ENCODE results near the gene FSD1.

The FSD1 gene

DNA sequence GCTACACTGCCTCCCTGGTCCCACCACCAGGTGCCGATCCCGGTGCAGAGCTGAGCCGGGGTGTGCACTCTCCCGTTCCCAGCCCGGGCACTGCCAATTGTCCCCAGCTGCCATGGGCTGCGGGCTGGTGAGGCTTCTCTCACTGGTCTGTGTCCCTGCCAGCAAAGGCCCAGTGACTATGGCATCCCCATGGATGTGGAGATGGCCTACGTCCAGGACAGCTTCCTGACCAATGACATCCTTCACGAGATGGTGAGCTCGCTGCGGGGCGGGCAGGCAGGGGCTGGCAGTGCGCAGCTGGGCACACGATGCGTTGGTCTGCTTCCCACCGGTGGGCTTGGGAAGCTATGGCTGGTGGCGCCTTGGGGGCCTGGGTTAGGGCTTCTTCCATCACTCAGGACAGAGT lies 53.5 kb downstream of the FSD1 start:
- H3K27ac ChIP-seq (ENCODE audit: low read depth, low read length, poor library complexity, severe bottlenecking): no peak overlapping the region
- peaks cover 41% of the 10 kb centered on the region for H3K36me3 ChIP-seq (ENCODE audit: insufficient read depth, low read length)
- H3K27me3 ChIP-seq (ENCODE audit: insufficient read depth, low read length): no peaks in the 10 kb centered on the region
- no peaks in the 10 kb centered on the region for H3K9me2 ChIP-seq (ENCODE audit: low read depth, low read length)
- H3K9me3 ChIP-seq (ENCODE audit: low read length): no peaks in the 10 kb centered on the region
- H3K4me3 ChIP-seq (ENCODE audit: low read depth, low read length, poor library complexity, severe bottlenecking): no peak overlapping the region
- H3K9ac ChIP-seq (ENCODE audit: low read length): no peak overlapping the region
- H2AFZ ChIP-seq (ENCODE audit: low read length): no peak overlapping the region
- H3F3A ChIP-seq (ENCODE audit: insufficient read depth, low read length): no peaks in the 10 kb centered on the region
- H3K79me2 ChIP-seq (ENCODE audit: insufficient read depth, low read length): no peaks in the 10 kb centered on the region
- H4K20me1 ChIP-seq (ENCODE audit: insufficient read depth, low read length): no peaks in the 10 kb centered on the region
- no peaks in the 10 kb centered on the region for H3K4me1 ChIP-seq (ENCODE audit: insufficient read depth, low read length, severe bottlenecking)
- no peak for TF ChIP-seq EZH2 (IDR thresholded peaks at IDR 0.05; ENCODE audit: borderline replicate concordance, low read length)
- TF ChIP-seq, protein P1, sequence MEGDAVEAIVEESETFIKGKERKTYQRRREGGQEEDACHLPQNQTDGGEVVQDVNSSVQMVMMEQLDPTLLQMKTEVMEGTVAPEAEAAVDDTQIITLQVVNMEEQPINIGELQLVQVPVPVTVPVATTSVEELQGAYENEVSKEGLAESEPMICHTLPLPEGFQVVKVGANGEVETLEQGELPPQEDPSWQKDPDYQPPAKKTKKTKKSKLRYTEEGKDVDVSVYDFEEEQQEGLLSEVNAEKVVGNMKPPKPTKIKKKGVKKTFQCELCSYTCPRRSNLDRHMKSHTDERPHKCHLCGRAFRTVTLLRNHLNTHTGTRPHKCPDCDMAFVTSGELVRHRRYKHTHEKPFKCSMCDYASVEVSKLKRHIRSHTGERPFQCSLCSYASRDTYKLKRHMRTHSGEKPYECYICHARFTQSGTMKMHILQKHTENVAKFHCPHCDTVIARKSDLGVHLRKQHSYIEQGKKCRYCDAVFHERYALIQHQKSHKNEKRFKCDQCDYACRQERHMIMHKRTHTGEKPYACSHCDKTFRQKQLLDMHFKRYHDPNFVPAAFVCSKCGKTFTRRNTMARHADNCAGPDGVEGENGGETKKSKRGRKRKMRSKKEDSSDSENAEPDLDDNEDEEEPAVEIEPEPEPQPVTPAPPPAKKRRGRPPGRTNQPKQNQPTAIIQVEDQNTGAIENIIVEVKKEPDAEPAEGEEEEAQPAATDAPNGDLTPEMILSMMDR (IDR thresholded peaks at IDR 0.05; ENCODE audit: low read length): no peak
- H3K4me2 ChIP-seq (ENCODE audit: low read length): no peak overlapping the region

DNA sequence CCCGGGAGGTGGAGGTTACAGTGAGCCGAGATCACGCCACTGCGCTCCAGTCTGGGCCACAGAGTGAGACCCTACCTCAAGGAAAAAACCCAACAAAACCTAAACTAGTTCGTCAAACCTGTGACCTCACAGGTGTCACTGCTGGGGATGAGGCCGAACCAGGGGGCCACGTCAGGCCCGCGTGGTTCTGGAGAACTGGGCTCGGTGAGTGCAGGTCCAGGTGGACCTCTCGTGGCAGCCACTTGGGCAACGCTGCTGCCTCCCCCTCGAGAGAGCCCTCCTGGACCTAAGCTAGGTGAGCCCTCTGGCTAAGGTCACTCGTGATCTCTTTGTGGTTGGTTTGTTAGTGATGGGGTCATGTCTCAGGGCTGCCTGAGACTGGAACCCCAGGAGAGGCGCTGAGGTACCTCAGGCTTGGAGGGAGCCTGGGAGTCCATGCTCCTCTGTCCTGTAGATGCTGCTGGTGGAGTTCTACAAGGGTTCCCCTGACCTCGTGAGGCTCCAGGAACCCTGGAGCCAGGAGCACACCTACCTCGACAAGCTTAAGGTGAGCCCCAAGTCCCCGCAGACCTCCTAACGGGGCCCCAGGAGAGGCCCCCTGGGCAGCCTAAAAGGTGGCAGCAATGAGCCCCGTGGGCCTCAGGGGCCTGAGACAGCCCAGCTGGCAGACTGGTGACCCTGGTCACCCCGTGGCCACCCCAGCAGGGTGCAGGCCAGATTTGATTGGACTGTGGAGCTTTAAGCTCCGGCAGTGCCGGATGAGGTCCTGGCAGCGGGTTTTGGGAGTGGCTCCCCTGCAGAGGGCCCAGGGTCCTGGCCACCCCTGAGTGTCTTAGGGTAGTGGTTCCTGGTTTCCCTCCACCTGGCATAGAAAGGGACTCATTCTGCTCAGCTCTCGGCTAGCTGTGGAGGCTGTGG lies 54.6 kb downstream of the FSD1 start:
- H3K9me3 ChIP-seq (ENCODE audit: low read length): no peaks in the 10 kb centered on the region
- H3K4me3 ChIP-seq (ENCODE audit: low read depth, low read length, poor library complexity, severe bottlenecking): no peak overlapping the region
- no peaks in the 10 kb centered on the region for H3K4me1 ChIP-seq (ENCODE audit: insufficient read depth, low read length, severe bottlenecking)
- H3F3A ChIP-seq (ENCODE audit: insufficient read depth, low read length): no peaks in the 10 kb centered on the region
- no peak overlapping the region for H3K27ac ChIP-seq (ENCODE audit: low read depth, low read length, poor library complexity, severe bottlenecking)
- H3K4me2 ChIP-seq (ENCODE audit: low read length): no peak overlapping the region
- no peaks in the 10 kb centered on the region for H3K9me2 ChIP-seq (ENCODE audit: low read depth, low read length)
- no peaks in the 10 kb centered on the region for H4K20me1 ChIP-seq (ENCODE audit: insufficient read depth, low read length)
- H3K36me3 ChIP-seq (ENCODE audit: insufficient read depth, low read length): peaks cover 47% of the 10 kb centered on the region
- TF ChIP-seq, protein P1 (IDR thresholded peaks at IDR 0.05; ENCODE audit: low read length): no peak
- no peak for TF ChIP-seq EZH2 (IDR thresholded peaks at IDR 0.05; ENCODE audit: borderline replicate concordance, low read length)
- H3K79me2 ChIP-seq (ENCODE audit: insufficient read depth, low read length): no peaks in the 10 kb centered on the region
- no peak overlapping the region for H2AFZ ChIP-seq (ENCODE audit: low read length)
- no peak overlapping the region for H3K9ac ChIP-seq (ENCODE audit: low read length)
- no peaks in the 10 kb centered on the region for H3K27me3 ChIP-seq (ENCODE audit: insufficient read depth, low read length)

DNA sequence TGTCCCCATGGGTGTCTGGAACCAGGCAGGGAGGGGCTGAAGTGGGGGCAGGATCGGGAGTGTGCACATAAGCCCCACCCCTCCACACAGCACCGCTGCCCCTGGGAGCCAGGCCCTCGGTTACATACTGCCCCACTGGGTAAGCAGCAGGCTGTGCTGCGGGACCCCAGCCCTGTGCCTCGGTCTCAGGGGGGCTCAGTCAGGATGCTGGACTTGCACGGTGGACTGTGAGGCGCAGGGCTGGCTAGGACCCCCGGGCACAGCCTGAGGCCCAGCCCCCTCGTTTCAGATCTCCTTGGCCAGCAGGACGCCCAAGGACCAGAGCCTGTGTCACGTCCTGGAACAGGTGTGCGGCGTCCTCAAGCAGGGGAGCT lies 55.2 kb downstream of the FSD1 start:
- Histone ChIP-seq H3K27ac (ENCODE audit: low read depth, low read length, poor library complexity, severe bottlenecking) (no peak overlapping the region), H3K4me2 (ENCODE audit: low read length) (no peak overlapping the region), H3K9ac (ENCODE audit: low read length) (no peak overlapping the region), H3K36me3 (ENCODE audit: insufficient read depth, low read length) (peaks cover 48% of the 10 kb centered on the region), H2AFZ (ENCODE audit: low read length) (no peak overlapping the region), H4K20me1 (ENCODE audit: insufficient read depth, low read length) (no peaks in the 10 kb centered on the region), H3K27me3 (ENCODE audit: insufficient read depth, low read length) (no peaks in the 10 kb centered on the region), H3K4me3 (ENCODE audit: low read depth, low read length, poor library complexity, severe bottlenecking) (no peak overlapping the region), H3K9me2 (ENCODE audit: low read depth, low read length) (no peaks in the 10 kb centered on the region), H3K4me1 (ENCODE audit: insufficient read depth, low read length, severe bottlenecking) (no peaks in the 10 kb centered on the region), H3K79me2 (ENCODE audit: insufficient read depth, low read length) (no peaks in the 10 kb centered on the region), H3K9me3 (ENCODE audit: low read length) (no peaks in the 10 kb centered on the region), H3F3A (ENCODE audit: insufficient read depth, low read length) (no peaks in the 10 kb centered on the region)
- no peak for TF ChIP-seq EZH2 (IDR thresholded peaks at IDR 0.05; ENCODE audit: borderline replicate concordance, low read length)
- TF ChIP-seq, protein P1 (IDR thresholded peaks at IDR 0.05; ENCODE audit: low read length): no peak

Measured in OCI-LY1 (cell line).